Fibroblast of gingiva (primary cell): ENCODE data around the gene CTNNA2.

Experiments used
- DNase-seq: peaks from one replicate; pipeline ENCODE4 v3.0.0-alpha.2; 2011; ENCODE audit warnings: low read depth

CTNNA2 gene

DNA sequence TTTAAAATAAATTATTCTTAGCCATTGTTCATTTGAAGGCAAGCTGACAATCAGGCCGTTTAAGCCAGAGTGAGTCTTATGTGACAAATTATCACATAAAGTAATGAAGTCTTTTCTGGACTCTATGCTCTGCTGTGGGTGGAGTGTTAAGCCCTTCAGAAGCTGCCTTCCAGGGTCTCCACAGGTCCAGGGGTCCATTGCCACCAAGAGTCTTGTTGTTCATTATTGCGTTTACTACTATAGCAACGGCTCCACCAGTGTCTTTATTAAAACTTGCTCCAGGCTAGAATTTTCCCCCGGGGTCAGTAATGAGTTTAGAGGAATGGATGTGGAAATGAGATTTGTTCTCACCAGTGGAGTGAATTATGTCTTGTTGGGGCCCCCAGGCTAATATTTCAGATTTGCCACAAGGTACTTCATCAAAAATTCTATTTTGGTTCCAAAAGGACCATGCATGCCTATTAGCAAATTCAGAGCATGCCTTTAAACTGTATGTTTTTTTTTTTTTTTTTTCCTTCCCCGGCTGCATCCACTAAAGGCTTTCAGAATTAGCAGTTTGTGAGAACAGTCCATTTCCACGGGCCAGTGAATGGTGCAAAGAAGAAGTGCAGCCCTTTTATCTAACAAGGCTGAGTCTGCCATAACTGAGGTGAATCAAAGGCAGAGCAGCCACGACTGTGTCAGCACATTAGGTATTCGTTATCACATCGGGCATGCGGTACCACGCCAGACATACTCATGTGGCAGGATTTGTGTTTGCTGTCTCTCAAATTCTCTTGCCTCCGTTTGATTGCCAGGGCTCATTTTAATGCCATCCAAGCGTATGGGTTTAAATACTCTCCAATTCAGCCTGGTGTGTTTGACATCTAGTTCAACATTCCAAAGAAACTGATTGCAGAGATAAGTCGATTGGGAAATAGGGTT, 817.9 kb downstream of the CTNNA2 start:
- no peak for DNase-seq

DNA sequence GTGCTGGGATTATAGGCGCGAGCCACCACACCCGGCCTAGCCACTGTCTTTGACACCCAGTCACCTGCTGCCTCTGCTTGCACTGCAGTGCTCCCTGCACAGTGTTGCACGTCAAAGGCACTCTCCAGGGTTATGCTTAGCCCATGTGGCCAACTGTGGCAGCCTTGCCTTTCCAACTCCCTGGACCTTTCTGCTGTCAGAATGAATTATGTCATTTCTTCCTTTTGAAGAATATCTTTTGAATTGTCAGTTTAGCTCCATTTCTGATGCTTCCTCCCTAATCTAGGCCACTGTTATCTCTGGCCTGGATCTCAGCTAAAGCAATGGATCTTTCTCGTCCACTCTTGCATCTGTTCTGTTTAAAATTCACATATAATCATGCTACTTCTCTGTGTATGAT, 821.0 kb downstream of the CTNNA2 start:
- DNase-seq = no peak

DNA sequence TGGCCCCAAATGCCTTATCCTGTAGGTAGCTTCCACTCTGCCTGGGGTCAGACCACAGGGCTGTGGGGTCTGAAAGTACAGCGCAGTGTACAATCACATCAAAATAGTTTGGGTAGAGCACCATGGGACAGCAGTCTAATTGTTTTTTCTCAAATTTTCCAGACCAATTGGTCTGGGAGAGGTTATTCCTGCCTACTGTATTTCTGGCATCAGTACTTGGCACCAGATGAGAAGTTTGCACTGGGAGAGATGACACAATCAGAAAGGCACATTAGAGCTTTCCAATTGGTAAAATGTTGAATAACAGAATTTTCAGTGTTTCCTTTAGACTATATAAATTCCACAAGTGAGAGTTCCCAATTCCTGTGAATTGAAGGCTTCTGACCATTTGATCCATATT, 822.6 kb downstream of the CTNNA2 start:
- no peak for DNase-seq

DNA sequence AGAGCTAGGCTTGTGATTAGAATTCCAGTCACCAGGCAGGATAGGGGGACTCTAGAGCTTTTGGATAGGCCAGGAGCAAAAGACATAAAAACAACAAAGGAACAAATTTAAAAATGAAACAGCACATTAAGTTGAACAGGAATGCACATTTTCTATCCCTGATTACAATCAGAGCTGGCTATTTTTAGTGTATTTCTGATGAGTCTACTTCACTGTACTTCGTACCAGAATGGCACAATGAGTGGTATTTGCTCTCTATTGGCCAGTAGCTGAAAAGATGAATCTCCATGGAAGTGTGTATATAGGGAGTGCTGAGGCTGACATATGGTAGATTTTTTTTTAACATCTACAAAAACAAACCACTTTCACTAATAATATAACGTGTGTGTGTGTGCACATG, 825.9 kb downstream of the CTNNA2 start:
- no peak for DNase-seq

DNA sequence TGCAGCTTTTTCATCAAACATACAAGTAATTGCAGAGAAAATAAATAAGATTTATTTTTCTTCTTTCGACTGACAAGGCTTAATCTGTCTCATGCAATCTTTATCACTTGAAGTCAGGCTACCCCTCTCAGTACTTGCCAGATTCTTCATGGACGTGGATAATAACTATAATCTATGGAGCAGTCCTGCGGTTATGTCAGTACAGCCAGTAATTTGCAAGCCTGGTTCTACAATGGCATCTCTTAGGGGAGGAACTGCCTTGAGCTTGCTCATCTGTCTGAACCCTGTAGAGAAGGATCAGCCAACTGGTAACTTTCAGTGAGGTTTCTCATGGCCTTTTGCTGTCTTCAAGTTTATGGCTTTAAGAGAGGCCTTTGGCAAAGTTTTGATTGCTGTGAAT, 827.2 kb downstream of the CTNNA2 start:
- DNase-seq = no peak

DNA sequence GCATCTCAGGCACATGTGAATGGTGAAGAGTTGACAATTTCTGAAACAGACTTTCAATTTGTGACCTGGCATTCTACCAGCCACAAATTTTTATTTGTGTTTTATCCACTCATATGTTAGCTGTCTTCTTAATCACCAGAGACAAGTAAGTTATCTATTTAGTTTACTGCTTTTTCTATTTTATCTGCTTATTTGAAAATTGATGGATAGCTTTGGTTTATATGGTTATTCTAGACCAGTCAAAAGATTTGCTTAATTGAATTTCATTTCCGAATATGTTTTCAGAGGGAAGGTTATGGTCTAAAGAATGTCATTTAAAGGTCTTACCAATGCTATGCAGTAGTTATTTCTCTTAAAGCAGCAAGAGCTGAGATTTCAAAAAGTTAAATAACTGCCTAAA, 835.2 kb downstream of the CTNNA2 start:
- DNase-seq = no peak

DNA sequence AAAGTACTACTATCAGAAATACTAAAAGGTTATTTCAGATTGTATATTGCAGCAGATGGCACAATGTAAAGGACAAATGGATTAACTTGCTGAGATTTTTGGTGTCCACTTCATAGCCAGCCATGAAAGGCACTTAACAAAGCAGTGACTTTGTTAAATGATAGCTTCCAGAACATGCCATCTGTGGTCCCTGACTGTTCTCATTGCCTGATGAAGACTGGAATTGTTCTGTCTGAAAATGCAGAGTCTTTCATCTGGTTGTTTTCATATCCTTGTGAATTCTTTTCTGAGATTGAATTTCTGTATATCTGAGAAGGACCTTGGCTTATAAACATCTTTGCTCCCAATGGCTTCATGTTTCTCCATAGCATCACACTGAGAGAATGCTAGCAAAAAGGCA, 836.1 kb downstream of the CTNNA2 start:
- DNase-seq = no peak

DNA sequence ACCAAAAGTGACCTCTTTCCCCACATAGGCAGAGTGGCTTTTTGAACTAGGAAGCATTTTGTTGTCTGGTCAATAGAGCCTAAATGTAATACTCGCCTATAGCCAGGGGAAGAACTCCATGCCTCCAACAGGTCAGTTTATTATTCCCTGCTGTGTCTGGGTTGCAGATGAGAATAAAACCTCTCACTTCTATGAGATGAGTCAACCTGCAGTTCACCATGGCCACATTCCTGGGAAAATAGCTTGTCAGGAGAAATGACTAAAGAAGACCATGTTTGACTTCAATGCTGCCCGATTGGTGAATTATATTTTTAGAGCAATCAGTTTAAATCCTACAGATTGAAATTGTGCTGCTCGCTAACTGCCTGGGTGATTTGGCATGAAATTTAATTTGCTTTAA, 838.4 kb downstream of the CTNNA2 start:
- DNase-seq = no peak

DNA sequence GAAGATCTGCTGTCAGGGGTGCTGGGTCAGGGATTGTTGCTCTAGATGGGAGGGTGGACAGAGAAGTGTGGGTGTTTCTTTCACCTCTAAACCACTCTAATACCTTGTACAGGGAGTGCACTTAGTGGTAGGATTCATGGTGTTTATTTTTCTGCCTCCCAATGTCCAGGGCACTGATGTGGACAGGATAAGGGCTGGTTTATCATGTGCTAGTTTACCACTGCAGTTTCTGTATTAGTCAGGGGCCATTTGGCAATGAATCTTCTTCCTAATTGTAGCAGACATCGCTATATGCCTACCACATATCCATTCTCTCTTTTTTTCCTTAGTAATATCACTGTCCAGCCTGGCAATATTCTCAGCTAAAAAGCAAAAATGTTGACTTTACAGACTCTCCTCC, 842.0 kb downstream of the CTNNA2 start:
- DNase-seq = no peak

DNA sequence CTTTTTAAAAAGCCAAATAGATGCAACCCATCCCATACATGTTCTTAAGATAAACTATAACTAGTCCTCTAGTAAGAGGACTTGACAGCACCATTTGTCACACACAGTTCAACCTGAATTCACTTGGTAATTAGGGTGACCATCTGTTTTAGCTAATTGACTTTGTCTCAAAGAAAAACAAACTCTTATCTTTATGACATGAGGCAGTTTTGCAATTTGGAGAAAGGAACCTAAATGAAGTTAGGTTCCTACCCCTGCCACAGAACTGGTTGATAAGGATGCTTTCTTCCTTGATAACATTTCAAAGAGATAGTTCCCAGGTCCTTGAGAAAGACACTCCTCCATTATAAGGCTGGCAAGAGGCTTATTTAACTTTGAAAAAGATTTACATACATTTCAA, 849.1 kb downstream of the CTNNA2 start:
- no peak for DNase-seq

DNA sequence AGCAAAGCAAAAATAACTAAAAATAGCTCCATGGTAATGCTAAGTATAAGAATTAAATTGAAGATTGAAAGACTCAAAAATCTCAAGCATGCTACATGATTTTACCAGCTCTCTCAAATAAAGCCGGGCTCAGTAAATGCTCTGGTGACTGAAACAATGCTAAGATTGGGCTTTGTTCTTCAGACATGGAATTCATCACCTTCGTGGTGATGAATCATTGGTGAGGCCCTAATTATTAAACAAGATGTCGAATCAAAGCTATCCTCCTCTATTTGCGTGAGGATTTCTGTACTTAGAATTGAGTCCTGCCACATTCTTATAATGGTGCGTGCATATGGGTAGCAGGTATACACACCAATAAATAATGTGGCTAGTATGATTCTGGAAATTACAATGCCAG, 850.5 kb downstream of the CTNNA2 start:
- no peak for DNase-seq

DNA sequence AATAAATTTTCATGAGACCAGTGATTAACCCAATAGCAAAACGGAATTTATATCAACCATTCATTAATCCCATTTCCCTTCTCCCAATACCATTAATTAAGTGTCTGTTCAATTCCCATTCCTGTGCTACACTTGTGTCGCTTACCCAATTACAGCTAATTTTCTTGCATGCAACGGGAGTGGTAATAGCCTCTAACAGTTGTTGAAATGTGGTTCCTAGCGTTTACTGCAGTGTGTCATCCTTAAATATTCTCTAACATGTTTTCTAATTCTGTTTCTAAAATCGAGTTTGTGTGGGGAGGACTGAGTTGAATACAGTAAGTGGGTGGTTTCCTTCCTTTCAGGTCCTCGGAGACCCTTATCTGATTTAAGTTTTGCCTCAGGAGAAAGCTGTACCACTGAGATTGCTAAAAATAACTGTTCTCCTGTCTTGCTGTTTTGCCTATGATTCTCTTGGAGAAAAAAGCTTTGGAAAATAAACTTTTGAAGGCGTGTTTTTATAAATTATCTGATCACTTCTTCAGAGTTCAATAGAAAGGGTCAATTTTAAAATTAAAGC, 851.0 kb downstream of the CTNNA2 start:
- DNase-seq = no peak

DNA sequence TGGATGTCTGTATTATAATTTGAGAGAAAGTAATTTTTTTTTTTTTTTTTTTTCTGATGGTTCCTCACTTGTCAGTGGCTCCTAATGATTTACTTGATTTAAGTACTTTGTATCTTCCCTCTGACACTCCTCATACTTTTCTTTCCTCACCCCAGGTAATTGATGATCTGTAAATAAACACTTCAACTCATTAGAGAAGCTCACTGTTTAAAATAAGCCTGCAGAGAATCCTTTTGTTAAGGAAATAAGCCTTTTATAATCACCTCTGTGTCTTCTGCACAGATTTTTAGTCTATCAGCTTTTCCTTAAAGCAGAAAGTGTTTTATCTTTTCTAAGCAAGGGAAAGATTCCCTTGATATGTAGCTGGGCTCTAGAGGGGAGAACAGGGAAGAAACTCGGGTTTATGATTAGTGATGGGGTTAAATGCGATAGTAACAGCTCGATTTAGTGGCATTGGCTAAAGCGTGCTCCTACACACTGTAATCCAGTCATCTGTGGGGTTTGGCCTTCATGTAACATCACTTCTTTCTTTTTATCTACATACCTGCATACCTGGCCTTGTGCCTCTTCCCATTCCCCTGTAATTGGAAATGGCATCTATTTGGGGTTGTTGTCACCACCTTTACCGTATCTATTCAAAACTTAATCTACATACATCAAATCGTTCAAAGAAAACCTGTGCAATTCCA, 851.8 kb downstream of the CTNNA2 start:
- DNase-seq = no peak

DNA sequence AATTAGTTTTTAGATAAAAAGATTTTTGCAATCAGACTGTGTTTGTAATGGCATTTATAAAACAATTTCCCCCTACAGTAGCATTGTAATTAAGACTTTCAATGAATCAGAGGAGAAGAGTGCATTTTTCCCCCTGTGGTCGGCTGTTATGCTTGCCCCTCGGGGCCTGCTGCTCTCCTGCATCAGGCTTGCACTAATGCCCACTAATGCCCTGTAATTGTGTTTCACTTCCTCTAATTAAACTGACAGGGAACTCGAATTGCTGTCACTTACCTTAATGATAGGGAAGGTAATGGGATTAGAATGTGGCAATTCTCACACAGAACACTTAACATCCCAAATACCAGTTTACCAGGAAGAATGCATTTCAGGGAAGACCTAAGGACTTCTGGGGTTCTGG, 852.9 kb downstream of the CTNNA2 start:
- no peak for DNase-seq

DNA sequence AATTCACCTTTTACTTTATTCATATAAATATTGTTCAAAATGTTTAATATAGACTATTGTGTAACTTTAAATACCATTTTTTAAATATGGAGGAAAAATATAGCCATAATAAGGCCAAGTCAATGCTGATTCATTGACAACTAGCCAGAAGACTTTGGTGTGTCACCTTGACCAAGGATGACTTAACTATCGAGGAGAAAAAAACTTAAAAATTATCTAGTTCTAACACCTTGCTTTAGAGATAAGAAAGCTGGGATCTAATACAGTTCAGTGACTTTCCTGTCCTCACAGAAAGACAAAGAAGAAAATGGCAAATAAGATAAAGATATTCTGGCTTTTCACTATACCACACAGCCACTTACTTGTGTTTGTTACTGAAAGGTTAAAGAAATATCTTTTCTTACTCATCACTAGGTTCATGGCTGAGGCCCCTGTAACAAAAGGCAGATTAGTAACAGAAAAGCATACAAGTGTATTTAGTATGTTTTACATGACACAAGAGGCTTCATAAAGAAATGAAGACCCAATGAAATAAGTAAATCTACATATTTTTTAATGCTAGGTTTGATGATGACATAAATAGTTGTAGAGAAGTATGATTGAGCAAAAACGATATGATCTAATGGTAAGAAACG, 857.6 kb downstream of the CTNNA2 start:
- no peak for DNase-seq

DNA sequence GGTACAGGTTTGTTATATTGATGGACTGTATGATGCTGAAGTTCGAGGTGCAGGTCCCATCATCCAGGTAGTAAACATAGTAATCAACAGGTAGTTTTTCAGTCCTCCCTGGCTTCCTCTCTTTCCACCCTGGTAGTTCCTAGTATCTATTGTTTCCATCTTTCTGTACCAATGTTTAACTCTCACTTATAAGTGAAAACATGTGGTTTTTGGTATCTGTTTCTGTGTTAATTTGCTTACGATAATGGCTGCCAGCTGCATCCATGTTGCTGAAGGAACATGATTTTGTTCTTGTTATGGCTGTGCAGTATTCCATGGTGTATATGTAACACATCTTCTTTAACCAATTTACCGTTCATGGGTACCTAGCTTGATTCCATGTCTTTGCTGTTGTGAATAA, 861.3 kb downstream of the CTNNA2 start:
- no peak for DNase-seq

DNA sequence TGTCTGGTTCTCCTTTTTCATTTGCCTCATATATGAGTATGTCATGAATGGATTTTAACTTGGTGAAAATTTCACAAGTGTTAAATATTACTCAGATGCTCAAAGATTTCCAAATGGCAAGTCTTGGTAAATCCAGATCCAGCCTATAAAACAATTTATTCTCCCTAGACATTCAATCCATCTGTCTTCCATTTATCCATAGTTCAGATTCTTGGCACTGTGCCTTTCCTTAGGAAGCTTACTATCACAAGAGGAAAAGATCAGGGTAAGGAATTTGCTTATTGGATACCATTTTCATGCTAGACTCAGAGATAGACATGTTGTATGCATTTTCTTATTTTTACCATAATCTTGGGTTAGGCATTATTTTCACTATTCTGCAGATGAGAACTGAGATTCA, 864.2 kb downstream of the CTNNA2 start:
- DNase-seq = no peak

DNA sequence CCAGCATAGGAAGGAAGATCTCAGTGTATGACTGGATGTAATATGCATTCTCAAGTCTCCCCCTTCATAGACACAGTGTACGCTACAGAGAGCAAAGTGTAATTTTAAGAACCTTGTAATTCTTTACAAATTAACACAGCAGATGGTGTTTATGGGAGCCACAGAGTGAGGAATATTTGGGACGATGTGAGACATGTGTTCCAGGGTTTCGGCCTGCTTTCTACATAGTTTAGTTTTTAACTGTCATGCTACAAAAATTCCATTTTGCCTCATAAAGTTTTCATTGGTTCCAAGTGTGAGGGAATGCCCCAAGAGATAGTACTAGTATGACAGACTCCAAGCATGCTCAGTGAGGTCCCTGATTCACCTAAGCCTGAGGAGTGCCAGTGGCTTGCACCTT, 867.9 kb downstream of the CTNNA2 start:
- no peak for DNase-seq

DNA sequence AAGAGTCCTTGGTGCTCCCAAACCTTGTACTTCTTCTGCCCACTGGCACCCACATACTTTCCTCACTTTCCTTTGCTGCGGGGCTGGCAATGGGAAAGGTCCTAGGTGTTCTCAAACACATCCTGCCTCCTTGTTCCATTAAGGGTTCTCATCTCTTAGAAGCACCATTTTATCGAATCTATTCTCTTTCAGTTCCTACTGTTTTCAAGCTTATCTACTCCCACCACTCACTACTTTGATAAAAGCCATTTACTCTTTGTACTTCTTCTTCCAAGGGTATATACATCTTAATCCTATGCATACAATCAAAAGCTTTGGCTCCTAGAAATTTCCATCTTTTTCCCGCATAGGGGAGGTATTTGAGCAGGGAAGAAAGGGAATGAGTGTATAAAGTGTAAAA, 868.8 kb downstream of the CTNNA2 start:
- no peak for DNase-seq

DNA sequence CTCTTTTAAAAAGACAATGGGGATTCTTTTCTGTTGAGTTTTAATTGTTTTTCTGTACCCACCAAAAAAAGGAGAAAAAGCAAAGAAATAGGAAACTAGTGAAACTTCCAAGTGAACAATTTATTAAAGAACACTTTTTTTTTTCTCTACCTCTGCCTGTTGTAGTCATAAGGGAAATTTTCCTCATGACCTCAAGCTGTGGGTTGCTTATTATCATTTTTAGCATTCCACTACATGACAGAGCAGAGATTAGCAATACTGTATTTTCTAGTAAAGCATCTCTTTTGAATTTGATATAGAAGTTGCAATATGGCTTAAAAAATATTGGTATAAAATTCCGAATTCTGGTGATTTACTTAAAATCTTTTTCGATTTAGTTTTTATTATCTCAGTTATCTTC, 879.6 kb downstream of the CTNNA2 start:
- no peak for DNase-seq

DNA sequence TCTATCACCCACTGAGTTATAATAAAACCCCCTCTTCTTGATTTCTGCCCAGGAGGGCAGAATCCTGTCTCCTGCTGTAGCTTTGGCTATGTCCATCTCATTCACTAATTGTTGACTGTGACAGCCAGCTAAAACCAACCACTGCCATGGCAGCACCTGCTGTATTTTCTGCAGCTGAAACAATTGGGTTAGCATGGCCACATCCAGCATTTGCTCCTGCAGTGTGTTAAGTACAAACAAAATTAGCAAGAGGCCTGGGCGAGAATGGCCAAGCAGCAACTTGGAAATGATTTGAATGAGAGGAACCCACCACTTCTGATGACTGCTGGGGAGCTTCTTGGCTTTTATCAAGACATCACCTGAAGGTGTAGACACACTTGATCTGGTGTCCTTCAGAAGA, 881.1 kb downstream of the CTNNA2 start:
- no peak for DNase-seq

DNA sequence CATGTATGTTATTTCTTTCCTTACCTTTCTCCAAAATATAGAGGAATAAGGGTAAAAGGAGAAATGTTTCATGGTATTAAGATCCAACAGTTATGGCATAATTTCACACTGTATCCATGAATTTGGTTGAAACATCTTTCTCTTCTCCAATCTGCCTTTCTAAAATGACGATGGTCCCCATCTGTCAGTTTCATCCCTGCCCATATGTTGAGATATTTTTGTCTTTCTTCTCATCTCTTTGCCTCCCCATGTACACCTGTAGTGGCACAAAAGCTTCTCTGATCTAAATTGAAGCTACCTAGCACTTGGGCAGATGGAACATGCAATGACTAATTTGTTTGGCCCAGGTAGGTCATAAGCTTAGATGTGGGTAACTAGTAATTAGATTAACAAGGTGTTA, 882.4 kb downstream of the CTNNA2 start:
- no peak for DNase-seq

DNA sequence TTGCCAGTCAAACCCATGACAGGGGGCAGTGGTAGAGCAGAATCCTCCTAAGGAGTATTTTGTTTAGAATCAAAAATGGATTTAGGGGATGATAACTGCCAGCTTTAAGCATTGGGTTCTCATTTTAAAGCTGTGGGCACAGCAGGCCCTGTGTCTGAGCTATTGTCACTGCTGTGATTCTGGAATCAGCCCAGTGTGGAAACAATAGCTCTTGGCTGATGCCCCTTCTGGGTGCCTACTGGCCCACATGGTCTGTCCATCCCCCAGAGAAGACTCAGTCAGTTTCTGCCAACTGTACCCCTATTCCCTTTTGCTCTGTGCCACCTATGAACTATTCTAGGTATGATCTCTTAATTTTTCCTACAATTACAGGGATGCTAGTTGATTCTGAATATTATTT, 883.4 kb downstream of the CTNNA2 start:
- no peak for DNase-seq
